SK-MEL-5 (cell line): ENCODE results near the gene TMEM164. TPM values are rescaled to one million over a fixed set of nuclear protein-coding genes. Genes with fewer than 3 reads are reported as not detected.

ENCODE experiments used
- DNase-seq: peaks from one replicate; pipeline ENCODE4 v3.0.0-alpha.2; 2016; ENCODE audit warnings: low read depth, low spot score
- in situ Hi-C: cut with HindIII; loops from 2 replicates; pipeline ENCODE4 v1.10.0; 2016; ENCODE audit warnings: low sequenced_read_pairs, high pct_unique_total_duplicates, low pct_unique_long_range_greater_than_20kb
- total RNA-seq: library from RNA; depleted of rRNA; stranded (reverse); fragments of >200 nt; shearing (Covaris generic); gene quantifications from 2 replicates; pipeline ENCODE4 v1.2.3, GENCODE V29; 2014

The TMEM164 gene
- total RNA-seq, 1 experiment from 2014 or later, result 19.5 TPM

DNA sequence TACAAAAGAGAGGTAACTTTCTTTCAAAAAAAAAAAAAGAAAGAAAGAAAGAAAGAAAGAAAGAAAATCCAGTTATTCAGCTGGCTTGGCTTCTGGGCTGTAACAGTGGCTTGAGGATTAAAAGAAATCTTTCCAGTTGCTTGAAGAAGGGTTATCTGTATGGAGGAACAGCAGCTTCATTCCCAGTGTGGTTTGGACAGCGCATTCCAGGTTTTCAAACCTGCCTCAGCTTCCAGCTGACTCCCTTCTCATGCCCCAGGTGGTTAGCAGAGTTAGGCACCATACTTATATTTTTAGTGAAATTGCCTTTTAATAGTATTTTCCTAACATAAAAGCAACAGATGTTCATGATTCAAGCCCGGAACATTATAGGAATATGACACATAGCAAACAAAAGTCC, 48.6 kb downstream of the TMEM164 start:
- no peak for DNase-seq
- in situ Hi-C loops, result no loop called here

GRCh38 chrX:110052303-110052702, 49.4 kb downstream of the TMEM164 start:
- in situ Hi-C loops, result no loop called here
- DNase-seq, result no peak

GRCh38 chrX:110053453-110053852, 50.5 kb downstream of the TMEM164 start:
- in situ Hi-C loops, result no loop called here

GRCh38 chrX:110055616-110056015, 52.7 kb downstream of the TMEM164 start:
- in situ Hi-C loops, result no loop called here

More at GRCh38 chrX:110053453-110053852, 50.5 kb downstream of the TMEM164 start:
- DNase-seq, result no peak

GRCh38 chrX:110056419-110056818, 53.5 kb downstream of the TMEM164 start:
- no peak for DNase-seq
- in situ Hi-C loops, result no loop called here

More at GRCh38 chrX:110055616-110056015, 52.7 kb downstream of the TMEM164 start:
- no peak for DNase-seq

- in situ Hi-C loops, result no loop called here
Measured at GRCh38 chrX:110059410-110059809, 56.5 kb downstream of the TMEM164 start.

GRCh38 chrX:110060317-110060716, 57.4 kb downstream of the TMEM164 start:
- in situ Hi-C loops, result no loop called here
- DNase-seq, result no peak

More at GRCh38 chrX:110059410-110059809, 56.5 kb downstream of the TMEM164 start:
- no peak for DNase-seq

GRCh38 chrX:110060846-110061537, 58.1 kb downstream of the TMEM164 start:
- peak; percentile 3 for DNase-seq
- in situ Hi-C loops, result no loop called here

DNA sequence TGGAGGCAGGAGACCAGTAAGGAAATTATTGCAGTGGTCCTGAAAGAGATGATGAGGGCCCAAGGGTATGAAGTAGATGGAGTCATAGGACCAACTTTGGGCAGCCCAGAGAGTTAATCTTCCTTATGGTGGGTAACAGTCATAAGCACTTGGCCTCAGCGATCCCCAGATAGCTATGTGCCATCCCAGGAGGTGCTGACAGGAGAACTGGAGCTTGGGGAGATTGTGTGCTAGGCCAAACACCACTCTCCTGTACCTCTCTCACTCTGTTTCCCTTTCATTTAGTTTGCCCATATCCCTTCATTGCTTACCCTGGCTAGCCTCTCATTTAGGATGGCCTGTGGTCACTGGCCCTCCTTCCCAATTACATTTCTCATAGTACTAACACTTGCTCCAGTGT, 60.0 kb downstream of the TMEM164 start:
- DNase-seq, result no peak
- in situ Hi-C loops, result no loop called here

DNA sequence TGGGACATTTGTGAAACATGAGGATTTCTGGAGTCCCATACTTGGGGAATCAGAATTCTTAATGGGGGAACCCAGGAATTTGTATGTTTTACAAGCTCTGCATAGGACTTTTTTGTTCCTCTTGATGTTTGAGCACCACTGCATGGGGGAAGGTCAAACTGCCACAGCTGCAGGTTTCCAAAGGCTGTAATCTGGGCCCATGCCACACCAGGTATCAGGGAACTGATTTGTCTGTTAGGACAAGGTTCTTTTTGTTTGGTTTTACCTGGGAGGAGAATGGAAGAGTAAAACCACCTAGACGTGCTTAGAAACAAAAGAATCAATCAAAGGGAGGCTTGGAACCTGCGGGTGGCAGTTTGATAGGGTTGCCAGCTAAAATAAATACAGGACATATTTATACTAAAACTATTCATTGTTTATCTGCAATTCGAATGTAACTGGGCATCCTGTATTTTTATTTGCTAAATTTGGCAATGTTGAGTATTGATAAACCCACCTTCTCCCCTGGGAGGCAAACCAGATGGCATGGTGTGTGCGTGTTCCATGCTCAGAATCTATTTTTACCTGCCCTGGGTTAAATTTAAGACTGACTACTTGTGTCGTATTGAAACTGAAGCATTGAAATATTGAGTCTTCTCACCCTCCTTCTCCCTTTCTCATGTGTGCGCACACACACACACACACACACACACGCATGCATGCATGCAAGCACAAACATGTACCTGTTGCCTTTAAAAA, 63.7 kb downstream of the TMEM164 start:
- DNase-seq, result no peak
- in situ Hi-C loops, result no loop called here

DNA sequence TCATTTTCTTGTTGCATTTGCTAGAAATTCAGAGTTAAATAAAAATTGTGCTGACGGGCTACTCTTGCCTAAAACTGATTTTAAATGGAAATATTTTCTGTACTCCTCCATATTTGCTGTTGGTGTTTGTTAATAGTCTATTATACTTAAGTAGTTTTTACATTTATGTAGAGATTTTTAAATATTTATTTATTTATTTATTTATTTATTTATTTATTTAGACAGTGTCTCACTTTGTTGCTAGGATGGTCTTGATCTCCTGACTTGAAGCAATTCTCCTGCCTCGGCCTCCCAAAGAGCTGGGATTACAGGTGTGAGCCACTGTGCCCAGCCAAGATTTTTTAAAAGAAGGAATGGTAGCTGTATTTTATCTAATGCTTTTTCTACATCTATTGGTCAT, 68.1 kb downstream of the TMEM164 start:
- DNase-seq, result no peak
- in situ Hi-C loops, result no loop called here

GRCh38 chrX:110081320-110081719, 78.4 kb downstream of the TMEM164 start:
- in situ Hi-C loops, result no loop called here
- no peak for DNase-seq

GRCh38 chrX:110081740-110082139, 78.8 kb downstream of the TMEM164 start:
- DNase-seq, result no peak

GRCh38 chrX:110082161-110082560, 79.2 kb downstream of the TMEM164 start:
- no peak for DNase-seq
- in situ Hi-C loops, result no loop called here

More at GRCh38 chrX:110081740-110082139, 78.8 kb downstream of the TMEM164 start:
- in situ Hi-C loops, result no loop called here

DNA sequence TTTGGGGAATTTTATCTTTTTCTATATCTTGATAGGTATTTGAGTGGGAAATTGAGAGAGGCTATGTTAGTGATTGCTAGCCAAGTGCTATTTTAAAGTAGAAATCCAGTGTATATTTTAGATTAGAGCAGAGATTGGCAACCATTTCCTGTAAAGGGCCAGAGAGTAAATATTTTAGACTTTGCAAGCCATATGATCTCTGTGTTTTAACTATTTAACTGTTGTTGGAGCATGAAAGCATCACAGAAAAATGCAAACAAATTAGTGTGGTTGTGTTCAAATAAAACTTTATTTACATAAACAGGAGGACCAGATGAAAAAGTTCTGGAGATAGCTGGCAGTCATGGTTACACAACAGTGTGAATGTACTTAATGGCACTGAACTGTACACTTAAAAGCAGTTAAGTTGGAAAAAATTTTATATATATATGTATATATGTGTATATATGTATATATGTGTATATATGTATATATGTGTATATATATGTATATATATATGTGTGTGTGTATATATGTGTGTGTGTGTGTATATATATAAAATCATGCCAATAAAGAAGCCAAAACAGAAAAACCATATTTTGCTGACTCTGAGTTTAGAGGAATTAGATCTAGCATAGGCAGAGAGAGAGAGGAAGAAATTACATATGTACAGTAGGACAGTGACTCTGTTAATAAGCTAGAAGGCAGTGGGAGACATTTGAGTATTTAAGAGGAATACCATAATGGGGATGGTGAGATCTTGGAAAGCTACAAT, 83.4 kb downstream of the TMEM164 start:
- no peak for DNase-seq
- in situ Hi-C loops, result no loop called here

DNA sequence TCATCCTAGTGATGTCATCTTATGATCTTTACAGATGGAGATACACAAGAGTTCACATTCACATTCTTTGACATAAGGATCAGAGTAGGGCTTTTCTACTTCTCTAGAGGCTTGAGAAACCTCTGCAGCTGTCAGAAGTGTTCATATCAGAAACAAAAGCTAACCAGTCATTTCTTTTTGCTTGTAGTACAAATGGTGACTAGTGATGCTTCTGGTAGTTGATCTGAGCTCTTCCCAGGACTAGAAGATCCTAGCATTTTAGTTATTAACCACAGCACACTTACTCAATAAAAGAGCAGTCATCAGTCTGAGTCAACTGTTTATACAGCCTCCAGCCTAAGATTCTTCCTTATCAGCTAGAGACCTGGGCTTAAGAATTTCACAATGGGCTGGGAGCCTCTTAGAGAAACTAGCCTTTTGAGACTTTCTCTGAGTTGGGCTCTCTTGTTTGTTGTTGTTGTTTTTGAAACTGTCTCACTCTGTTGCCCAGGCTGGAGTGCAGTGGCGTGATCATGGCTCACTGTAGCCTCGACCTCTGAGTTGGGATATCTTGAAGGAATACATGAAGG, 84.1 kb downstream of the TMEM164 start:
- DNase-seq, result no peak
- in situ Hi-C loops, result no loop called here

GRCh38 chrX:110087485-110088356, 84.8 kb downstream of the TMEM164 start:
- in situ Hi-C loops, result no loop called here
- DNase-seq, result peak; percentile 23
